Erythroblast (primary cell): Measurements from ENCODE around the gene MPRIP.
"Not testable (repeated sequence)": the region's sequence is repeated elsewhere in the genome, so short reads cannot be mapped to it uniquely, and the experiment has no call there.

Source experiments
- DNase-seq, 2 experiments: peaks; one replicate each; lab custom pipeline; 2025; lab: John Stamatoyannopoulos, UW
- GATA1 ChIP-seq: IDR thresholded peaks from 2 replicates; pipeline ENCODE4 v1.6.1; 2011; ENCODE audit warnings: low read depth, mild to moderate bottlenecking, control low read depth, low read length, moderate library complexity
- POLR2A ChIP-seq: IDR thresholded peaks from 2 replicates; pipeline ENCODE4 v1.6.1; 2011; ENCODE audit warnings: mild to moderate bottlenecking, low read length

MPRIP gene

GRCh38 chr17:17152385-17152784 is 110.1 kb downstream of the MPRIP start:
- DNase-seq: no peak
- TF ChIP-seq POLR2A (no peak), GATA1 (no peak)

- TF ChIP-seq POLR2A (no peak), GATA1 (no peak)
- no peak for DNase-seq
Observed at GRCh38 chr17:17153071-17153470, 110.8 kb downstream of the MPRIP start.

GRCh38 chr17:17153709-17154108 is 111.5 kb downstream of the MPRIP start:
- no peak for DNase-seq
- no peak for TF ChIP-seq POLR2A
- TF ChIP-seq GATA1: no peak

GRCh38 chr17:17154556-17154955 is 112.3 kb downstream of the MPRIP start:
- DNase-seq: no peak

GRCh38 chr17:17154981-17155380 is 112.7 kb downstream of the MPRIP start:
- TF ChIP-seq GATA1 (no peak), POLR2A (no peak)
- no peak for DNase-seq

More at GRCh38 chr17:17154556-17154955, 112.3 kb downstream of the MPRIP start:
- TF ChIP-seq GATA1 (no peak), POLR2A (no peak)

- no peak for DNase-seq
- TF ChIP-seq GATA1 (no peak), POLR2A (no peak)
Observed at GRCh38 chr17:17155568-17155967, 113.3 kb downstream of the MPRIP start.

GRCh38 chr17:17156107-17156506 is 113.8 kb downstream of the MPRIP start:
- TF ChIP-seq GATA1: no peak
- TF ChIP-seq POLR2A: no peak
- no peak for DNase-seq

GRCh38 chr17:17156511-17156910 is 114.3 kb downstream of the MPRIP start:
- no peak for DNase-seq
- no peak for TF ChIP-seq POLR2A
- TF ChIP-seq GATA1: no peak

- no peak for DNase-seq
- TF ChIP-seq POLR2A (no peak), GATA1 (no peak)
Observed at GRCh38 chr17:17157041-17157440, 114.8 kb downstream of the MPRIP start.

GRCh38 chr17:17158506-17158905 is 116.2 kb downstream of the MPRIP start:
- not testable (repeated sequence) for DNase-seq

- no peak for TF ChIP-seq GATA1
- DNase-seq: no peak
Observed at GRCh38 chr17:17159571-17159970, 117.3 kb downstream of the MPRIP start.

- DNase-seq: no peak
- TF ChIP-seq POLR2A (no peak), GATA1 (no peak)
Observed at GRCh38 chr17:17161121-17161520, 118.9 kb downstream of the MPRIP start.

GRCh38 chr17:17161759-17162158 is 119.5 kb downstream of the MPRIP start:
- TF ChIP-seq POLR2A: no peak
- TF ChIP-seq GATA1: no peak
- no peak for DNase-seq

GRCh38 chr17:17164156-17164555 is 121.9 kb downstream of the MPRIP start:
- TF ChIP-seq GATA1 (no peak), POLR2A (no peak)
- no peak for DNase-seq

- no peak for DNase-seq
- TF ChIP-seq POLR2A (no peak), GATA1 (no peak)
Observed at GRCh38 chr17:17164676-17165075, 122.4 kb downstream of the MPRIP start.
